ENCODE results near the gene ADAMTS2.

Gene ADAMTS2

GRCh38 chr5:179262126-179262920 is 82.9 kb downstream of the ADAMTS2 start:
- Histone ChIP-seq H2AK5ac (ENCODE audit: low read length) (no peak overlapping the region), H3K18ac (ENCODE audit: low read length) (no peak overlapping the region), H4K12ac (ENCODE audit: low read depth, low read length) (no peak overlapping the region), H3K27ac (ENCODE audit: low read depth, low read length) (no peak overlapping the region), H3K9ac (ENCODE audit: low read length) (no peak overlapping the region), H3K4me3 (ENCODE audit: low read depth, low read length) (peak overlapping the region; percentile 24), H3K4me1 (ENCODE audit: control insufficient read depth in 1 of 2, insufficient read depth in 2 of 2, low read length in 2 of 2) (peaks cover 35 to 37% of the 10 kb centered on the region in 2 experiments), H2BK120ac (ENCODE audit: insufficient read depth, low read length, poor library complexity) (no peak overlapping the region), H3K79me2 (ENCODE audit: control insufficient read depth, insufficient read depth, low read length, poor library complexity) (peaks cover 2% of the 10 kb centered on the region), H3K27me3 (ENCODE audit: insufficient read depth, low read length) (no peaks in the 10 kb centered on the region), H4K8ac (ENCODE audit: low read depth, low read length) (no peak overlapping the region), H3K14ac (ENCODE audit: low read length) (no peak overlapping the region), H3K4me2 (ENCODE audit: low read length) (no peak overlapping the region), H3K36me3 (ENCODE audit: control insufficient read depth in 1 of 2, insufficient read depth in 2 of 2, low read length in 2 of 2) (peaks cover 0 to 3% of the 10 kb centered on the region in 2 experiments), H3K23ac (ENCODE audit: low read length) (no peak overlapping the region), H2BK12ac (ENCODE audit: low read length) (no peak overlapping the region), H2AFZ (ENCODE audit: insufficient read depth, low read length, poor library complexity) (no peak overlapping the region), H3K9me3 (ENCODE audit: insufficient read depth, low read depth, low read length) (peaks cover 5% of the 10 kb centered on the region), H3K4ac (ENCODE audit: low read depth, low read length) (no peak overlapping the region), H4K91ac (ENCODE audit: low read depth, low read length) (no peak overlapping the region), H2BK5ac (ENCODE audit: low read depth, low read length, poor library complexity) (no peak overlapping the region), H3K79me1 (ENCODE audit: low read length) (peaks cover 14% of the 10 kb centered on the region)
- no CpG with 5 or more reads among the region's 30 CpGs for WGBS (ENCODE audit: extremely low coverage, insufficient coverage, insufficient read length)
- no peak for DNase-seq

GRCh38 chr5:179261301-179262125 is 83.7 kb downstream of the ADAMTS2 start:
- no peak overlapping the region for H3K4me3 ChIP-seq (ENCODE audit: low read depth, low read length)
- H3K4me1 ChIP-seq (ENCODE audit: control insufficient read depth in 1 of 2, insufficient read depth in 2 of 2, low read length in 2 of 2) = peaks cover 28 to 29% of the 10 kb centered on the region in 2 experiments
- peaks cover 11% of the 10 kb centered on the region for H3K79me1 ChIP-seq (ENCODE audit: low read length)
- H3K4me2 ChIP-seq (ENCODE audit: low read length) = no peak overlapping the region
- H2AK5ac ChIP-seq (ENCODE audit: low read length) = no peak overlapping the region
- H3K36me3 ChIP-seq (ENCODE audit: control insufficient read depth in 1 of 2, insufficient read depth in 2 of 2, low read length in 2 of 2) = peaks cover 0 to 4% of the 10 kb centered on the region in 2 experiments
- no peak overlapping the region for H2AFZ ChIP-seq (ENCODE audit: insufficient read depth, low read length, poor library complexity)
- peaks cover 2% of the 10 kb centered on the region for H3K79me2 ChIP-seq (ENCODE audit: control insufficient read depth, insufficient read depth, low read length, poor library complexity)
- no peak overlapping the region for H3K9ac ChIP-seq (ENCODE audit: low read length)
- no peak overlapping the region for H2BK120ac ChIP-seq (ENCODE audit: insufficient read depth, low read length, poor library complexity)
- H4K8ac ChIP-seq (ENCODE audit: low read depth, low read length) = no peak overlapping the region
- no CpG with 5 or more reads among the region's 21 CpGs for WGBS (ENCODE audit: extremely low coverage, insufficient coverage, insufficient read length)
- no peak overlapping the region for H3K14ac ChIP-seq (ENCODE audit: low read length)
- H3K18ac ChIP-seq (ENCODE audit: low read length) = no peak overlapping the region
- H3K23ac ChIP-seq (ENCODE audit: low read length) = no peak overlapping the region
- H4K91ac ChIP-seq (ENCODE audit: low read depth, low read length) = no peak overlapping the region
- no peak overlapping the region for H2BK5ac ChIP-seq (ENCODE audit: low read depth, low read length, poor library complexity)
- H2BK12ac ChIP-seq (ENCODE audit: low read length) = no peak overlapping the region
- no peaks in the 10 kb centered on the region for H3K27me3 ChIP-seq (ENCODE audit: insufficient read depth, low read length)
- H3K4ac ChIP-seq (ENCODE audit: low read depth, low read length) = no peak overlapping the region
- no peak overlapping the region for H4K12ac ChIP-seq (ENCODE audit: low read depth, low read length)
- peak in 1 of 2 donors; percentile 4 for DNase-seq
- peaks cover 5% of the 10 kb centered on the region for H3K9me3 ChIP-seq (ENCODE audit: insufficient read depth, low read depth, low read length)
- no peak overlapping the region for H3K27ac ChIP-seq (ENCODE audit: low read depth, low read length)

- Histone ChIP-seq H4K12ac (ENCODE audit: low read depth, low read length) (no peak overlapping the region), H3K9ac (ENCODE audit: low read length) (no peak overlapping the region), H2BK12ac (ENCODE audit: low read length) (no peak overlapping the region), H3K79me2 (ENCODE audit: control insufficient read depth, insufficient read depth, low read length, poor library complexity) (peaks cover 2% of the 10 kb centered on the region), H3K27me3 (ENCODE audit: insufficient read depth, low read length) (no peaks in the 10 kb centered on the region), H3K4me3 (ENCODE audit: low read depth, low read length) (no peak overlapping the region), H3K36me3 (ENCODE audit: control insufficient read depth in 1 of 2, insufficient read depth in 2 of 2, low read length in 2 of 2) (peaks cover 2 to 11% of the 10 kb centered on the region in 2 experiments), H2AK5ac (ENCODE audit: low read length) (no peak overlapping the region), H2BK120ac (ENCODE audit: insufficient read depth, low read length, poor library complexity) (peak overlapping the region; percentile 20), H3K4me2 (ENCODE audit: low read length) (no peak overlapping the region), H4K91ac (ENCODE audit: low read depth, low read length) (no peak overlapping the region), H3K14ac (ENCODE audit: low read length) (no peak overlapping the region), H2BK5ac (ENCODE audit: low read depth, low read length, poor library complexity) (no peak overlapping the region), H3K9me3 (ENCODE audit: insufficient read depth, low read depth, low read length) (peaks cover 5% of the 10 kb centered on the region), H4K8ac (ENCODE audit: low read depth, low read length) (no peak overlapping the region), H3K4ac (ENCODE audit: low read depth, low read length) (no peak overlapping the region), H3K79me1 (ENCODE audit: low read length) (peaks cover 5% of the 10 kb centered on the region), H3K23ac (ENCODE audit: low read length) (no peak overlapping the region), H2AFZ (ENCODE audit: insufficient read depth, low read length, poor library complexity) (no peak overlapping the region), H3K27ac (ENCODE audit: low read depth, low read length) (no peak overlapping the region), H3K18ac (ENCODE audit: low read length) (no peak overlapping the region), H3K4me1 (ENCODE audit: control insufficient read depth in 1 of 2, insufficient read depth in 2 of 2, low read length in 2 of 2) (peaks cover 18 to 19% of the 10 kb centered on the region in 2 experiments)
- no CpG with 5 or more reads among the region's 27 CpGs for WGBS (ENCODE audit: extremely low coverage, insufficient coverage, insufficient read length)
- DNase-seq = no peak
Measured at GRCh38 chr5:179260324-179261070, 84.8 kb downstream of the ADAMTS2 start.

- H3K9me3 ChIP-seq (ENCODE audit: insufficient read depth, low read depth, low read length) = peaks cover 5% of the 10 kb centered on the region
- no CpG with 5 or more reads among the region's 13 CpGs for WGBS (ENCODE audit: extremely low coverage, insufficient coverage, insufficient read length)
Measured at GRCh38 chr5:179259731-179260323, 85.4 kb downstream of the ADAMTS2 start.

More at GRCh38 chr5:179259731-179260323, 85.4 kb downstream of the ADAMTS2 start:
- DNase-seq = no peak
- no peak overlapping the region for H4K12ac ChIP-seq (ENCODE audit: low read depth, low read length)
- no peak overlapping the region for H4K91ac ChIP-seq (ENCODE audit: low read depth, low read length)
- peaks cover 11 to 12% of the 10 kb centered on the region in 2 experiments for H3K4me1 ChIP-seq (ENCODE audit: control insufficient read depth in 1 of 2, insufficient read depth in 2 of 2, low read length in 2 of 2)
- no peak overlapping the region for H3K23ac ChIP-seq (ENCODE audit: low read length)
- no peak overlapping the region for H4K8ac ChIP-seq (ENCODE audit: low read depth, low read length)
- H3K36me3 ChIP-seq (ENCODE audit: control insufficient read depth in 1 of 2, insufficient read depth in 2 of 2, low read length in 2 of 2) = peaks cover 2 to 11% of the 10 kb centered on the region in 2 experiments
- no peak overlapping the region for H2AK5ac ChIP-seq (ENCODE audit: low read length)
- H3K27ac ChIP-seq (ENCODE audit: low read depth, low read length) = no peak overlapping the region
- no peak overlapping the region for H3K4ac ChIP-seq (ENCODE audit: low read depth, low read length)
- H3K18ac ChIP-seq (ENCODE audit: low read length) = no peak overlapping the region
- peaks cover 2% of the 10 kb centered on the region for H3K79me1 ChIP-seq (ENCODE audit: low read length)
- H3K4me3 ChIP-seq (ENCODE audit: low read depth, low read length) = no peak overlapping the region
- H3K27me3 ChIP-seq (ENCODE audit: insufficient read depth, low read length) = no peaks in the 10 kb centered on the region
- H2BK12ac ChIP-seq (ENCODE audit: low read length) = no peak overlapping the region
- no peak overlapping the region for H2AFZ ChIP-seq (ENCODE audit: insufficient read depth, low read length, poor library complexity)
- H2BK120ac ChIP-seq (ENCODE audit: insufficient read depth, low read length, poor library complexity) = no peak overlapping the region
- no peak overlapping the region for H2BK5ac ChIP-seq (ENCODE audit: low read depth, low read length, poor library complexity)
- H3K79me2 ChIP-seq (ENCODE audit: control insufficient read depth, insufficient read depth, low read length, poor library complexity) = peaks cover 2% of the 10 kb centered on the region
- H3K14ac ChIP-seq (ENCODE audit: low read length) = no peak overlapping the region
- H3K4me2 ChIP-seq (ENCODE audit: low read length) = no peak overlapping the region
- no peak overlapping the region for H3K9ac ChIP-seq (ENCODE audit: low read length)
